Measurements from ENCODE around the gene ARSJ. TPM values are rescaled to one million over a fixed set of nuclear protein-coding genes. Genes with fewer than 3 reads are reported as not detected.

ARSJ gene
- total and polyA plus RNA-seq, 3 experiments from 2014 or later, result 0.37 TPM; not detected in 2

DNA sequence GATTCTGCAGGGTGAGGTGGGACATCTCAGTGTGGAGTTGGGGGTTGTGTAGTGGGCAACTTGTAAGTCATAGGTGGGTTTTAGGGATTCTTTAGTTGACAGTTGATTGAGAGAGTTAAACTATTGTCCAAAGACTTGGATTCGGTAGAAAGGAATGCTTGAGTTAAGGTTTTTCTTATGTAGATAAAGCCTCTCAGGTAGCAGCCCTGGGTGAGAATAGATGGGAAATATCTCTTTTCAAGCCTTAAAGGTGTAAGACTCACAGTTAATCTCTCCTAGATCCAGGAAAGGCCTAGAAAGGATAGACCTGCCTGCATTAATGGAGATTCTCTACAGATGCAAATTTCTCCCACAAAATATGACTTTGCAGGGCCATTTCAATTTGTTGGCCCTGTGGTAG lies 108.4 kb downstream of the ARSJ start:
- Mint-ChIP-seq H3K27me3 (no peaks in the 10 kb centered on the region), H3K9me3 (peaks cover 0 to 4% (median 0%) of the 10 kb centered on the region in 5 donors), H3K4me1 (peaks cover 8 to 12% (median 9%) of the 10 kb centered on the region in 3 donors), H3K27ac (peak overlapping the region in 1 of 8 donors; percentile 23), H3K4me3 (no peak overlapping the region), H3K36me3 (no peaks in the 10 kb centered on the region)
- no peak for DNase-seq
- no peaks in the 10 kb centered on the region for H3K9me3 ChIP-seq (ENCODE audit: low read length)
- H3K4me1 ChIP-seq (ENCODE audit: insufficient read depth, low read length), result no peaks in the 10 kb centered on the region
- H3K27me3 ChIP-seq (ENCODE audit: insufficient read depth, low read length, poor library complexity, severe bottlenecking), result no peaks in the 10 kb centered on the region
- POLR2A ChIA-PET, result no interaction called here
- H3K27ac ChIP-seq (ENCODE audit: low read depth, low read length), result no peak overlapping the region
- H3K4me3 ChIP-seq (ENCODE audit: low read length), result no peak overlapping the region
- CTCF ChIA-PET, result no interaction called here
- H3K36me3 ChIP-seq (ENCODE audit: insufficient read depth, low read length), result no peaks in the 10 kb centered on the region

DNA sequence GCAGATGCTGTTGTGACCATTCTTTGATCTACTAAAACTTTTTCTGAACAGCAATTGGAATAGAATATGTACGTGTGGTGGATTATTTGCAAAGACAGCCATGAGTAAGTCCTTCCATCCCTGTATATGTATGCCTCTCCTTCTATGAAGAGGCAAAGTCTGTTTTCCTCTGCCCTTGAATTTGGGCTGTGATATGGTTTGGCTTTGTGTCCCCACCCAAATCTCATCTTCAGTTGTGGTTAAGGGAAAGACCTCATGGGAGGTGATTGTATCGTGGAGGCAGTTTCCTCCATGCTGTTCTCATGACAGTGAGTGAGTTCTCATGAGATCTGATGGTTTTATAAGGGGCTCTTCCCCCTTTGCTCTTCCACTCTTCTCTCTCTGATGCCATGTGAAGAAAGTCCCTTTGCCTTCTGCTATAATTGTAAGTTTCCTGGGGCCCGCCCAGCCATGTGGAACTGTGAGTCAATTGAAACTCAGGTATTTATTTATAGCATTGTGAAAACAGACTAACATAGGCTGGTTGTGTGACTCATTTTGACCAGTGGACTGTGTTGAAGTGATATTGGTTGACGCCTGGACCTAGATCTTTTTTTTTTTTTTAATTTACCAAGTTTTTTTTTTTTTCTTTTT lies 109.6 kb downstream of the ARSJ start:
- no peaks in the 10 kb centered on the region for H3K27me3 Mint-ChIP-seq
- H3K4me3 ChIP-seq (ENCODE audit: low read length), result no peak overlapping the region
- no peaks in the 10 kb centered on the region for H3K4me1 ChIP-seq (ENCODE audit: insufficient read depth, low read length)
- no peaks in the 10 kb centered on the region for H3K36me3 Mint-ChIP-seq
- no peaks in the 10 kb centered on the region for H3K27me3 ChIP-seq (ENCODE audit: insufficient read depth, low read length, poor library complexity, severe bottlenecking)
- H3K9me3 Mint-ChIP-seq, result peaks cover 0 to 4% (median 0%) of the 10 kb centered on the region in 5 donors
- no peak overlapping the region for H3K27ac ChIP-seq (ENCODE audit: low read depth, low read length)
- ChIA-PET CTCF (no interaction called here), POLR2A (no interaction called here)
- no peak for DNase-seq
- H3K27ac Mint-ChIP-seq, result peak overlapping the region in 1 of 8 donors; percentile 45
- H3K9me3 ChIP-seq (ENCODE audit: low read length), result no peaks in the 10 kb centered on the region
- no peaks in the 10 kb centered on the region for H3K36me3 ChIP-seq (ENCODE audit: insufficient read depth, low read length)
- peak overlapping the region in 1 of 7 donors; percentile 36 for H3K4me3 Mint-ChIP-seq
- peaks cover 8 to 12% (median 9%) of the 10 kb centered on the region in 3 donors for H3K4me1 Mint-ChIP-seq

DNA sequence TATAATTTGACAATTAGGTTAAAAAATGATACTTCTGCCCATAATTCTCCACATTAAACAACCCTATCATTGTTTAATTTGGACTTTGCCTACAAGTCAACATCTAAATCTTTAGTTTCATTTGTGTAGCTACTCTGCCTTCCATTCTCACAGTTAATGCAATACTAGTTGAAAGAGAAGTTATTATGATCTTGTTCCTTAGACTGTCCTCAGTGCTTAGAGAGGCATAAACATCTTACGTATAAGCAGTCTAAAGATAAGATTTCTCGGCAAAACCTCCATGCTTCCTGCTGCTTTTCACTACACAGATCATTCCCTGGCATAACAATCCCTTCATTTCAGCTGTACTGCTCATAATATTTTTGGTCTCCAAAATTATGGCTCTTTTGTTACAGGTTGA lies 112.8 kb downstream of the ARSJ start:
- no peaks in the 10 kb centered on the region for H3K27me3 Mint-ChIP-seq
- no peak overlapping the region for H3K27ac Mint-ChIP-seq
- Histone ChIP-seq H3K27me3 (ENCODE audit: insufficient read depth, low read length, poor library complexity, severe bottlenecking) (no peaks in the 10 kb centered on the region), H3K36me3 (ENCODE audit: insufficient read depth, low read length) (no peaks in the 10 kb centered on the region), H3K4me1 (ENCODE audit: insufficient read depth, low read length) (no peaks in the 10 kb centered on the region), H3K9me3 (ENCODE audit: low read length) (no peaks in the 10 kb centered on the region), H3K4me3 (ENCODE audit: low read length) (no peak overlapping the region), H3K27ac (ENCODE audit: low read depth, low read length) (no peak overlapping the region)
- DNase-seq, result no peak
- peaks cover 5 to 7% (median 6%) of the 10 kb centered on the region in 3 donors for H3K4me1 Mint-ChIP-seq
- H3K4me3 Mint-ChIP-seq, result no peak overlapping the region
- POLR2A ChIA-PET, result no interaction called here
- H3K9me3 Mint-ChIP-seq, result peaks cover 0 to 2% (median 0%) of the 10 kb centered on the region in 5 donors
- no peaks in the 10 kb centered on the region for H3K36me3 Mint-ChIP-seq
- CTCF ChIA-PET, result no interaction called here

DNA sequence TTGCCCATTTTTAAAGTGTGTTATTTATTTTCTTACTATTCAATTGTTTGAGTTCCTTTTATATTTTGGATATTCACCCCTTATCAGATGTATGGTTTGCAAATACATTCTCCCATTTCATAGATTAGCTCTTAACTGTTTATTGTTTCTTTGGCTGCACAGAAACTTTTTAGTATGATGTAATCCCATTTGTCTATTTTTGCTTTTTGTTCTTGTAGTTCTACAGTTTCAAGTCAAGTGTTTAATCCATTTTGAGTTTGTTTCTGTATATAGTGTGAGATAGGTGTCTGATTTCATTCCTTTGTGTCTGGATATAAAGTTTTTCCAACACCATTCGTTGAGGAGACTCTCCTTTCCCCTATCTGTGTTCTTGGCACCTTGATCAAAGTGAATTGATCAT lies 120.5 kb downstream of the ARSJ start:
- H3K9me3 Mint-ChIP-seq, result peaks cover 0 to 2% (median 0%) of the 10 kb centered on the region in 5 donors
- H3K27me3 Mint-ChIP-seq, result no peaks in the 10 kb centered on the region
- Histone ChIP-seq H3K4me3 (ENCODE audit: low read length) (no peak overlapping the region), H3K9me3 (ENCODE audit: low read length) (no peaks in the 10 kb centered on the region), H3K36me3 (ENCODE audit: insufficient read depth, low read length) (no peaks in the 10 kb centered on the region), H3K27me3 (ENCODE audit: insufficient read depth, low read length, poor library complexity, severe bottlenecking) (no peaks in the 10 kb centered on the region), H3K27ac (ENCODE audit: low read depth, low read length) (no peak overlapping the region), H3K4me1 (ENCODE audit: insufficient read depth, low read length) (no peaks in the 10 kb centered on the region)
- CTCF ChIA-PET, result no interaction called here
- POLR2A ChIA-PET, result no interaction called here
- peaks cover 0 to 3% (median 0%) of the 10 kb centered on the region in 3 donors for H3K36me3 Mint-ChIP-seq
- no peaks in the 10 kb centered on the region for H3K4me1 Mint-ChIP-seq
- no peak overlapping the region for H3K4me3 Mint-ChIP-seq
- no peak overlapping the region for H3K27ac Mint-ChIP-seq
- DNase-seq, result no peak

GRCh38 chr4:113851816-113852215 lies 127.6 kb downstream of the ARSJ start:
- H3K9me3 Mint-ChIP-seq, result peaks cover 0 to 2% (median 1%) of the 10 kb centered on the region in 5 donors
- no peaks in the 10 kb centered on the region for H3K4me1 ChIP-seq (ENCODE audit: insufficient read depth, low read length)
- no peak overlapping the region for H3K4me3 Mint-ChIP-seq
- no peaks in the 10 kb centered on the region for H3K36me3 ChIP-seq (ENCODE audit: insufficient read depth, low read length)
- H3K27me3 Mint-ChIP-seq, result peaks cover 4 to 6% of the 10 kb centered on the region in 2 donors
- ChIA-PET POLR2A (no interaction called here), CTCF (no interaction called here)
- peaks cover 0 to 5% (median 0%) of the 10 kb centered on the region in 3 donors for H3K4me1 Mint-ChIP-seq
- H3K36me3 Mint-ChIP-seq, result peaks cover 0 to 9% (median 3%) of the 10 kb centered on the region in 3 donors
- DNase-seq, result no peak
- no peaks in the 10 kb centered on the region for H3K9me3 ChIP-seq (ENCODE audit: low read length)
- no peak overlapping the region for H3K27ac ChIP-seq (ENCODE audit: low read depth, low read length)
- H3K27me3 ChIP-seq (ENCODE audit: insufficient read depth, low read length, poor library complexity, severe bottlenecking), result no peaks in the 10 kb centered on the region
- H3K27ac Mint-ChIP-seq, result no peak overlapping the region
- H3K4me3 ChIP-seq (ENCODE audit: low read length), result no peak overlapping the region

Other genes with a start within 250 kb of the ARSJ start
- gene CAMK2D, start 217.9 kb downstream of the ARSJ start, total RNA-seq, result 10 to 100 TPM; 56.0 to 57.6 TPM
- 19.6 TPM for gene CAMK2D, start 217.9 kb downstream of the ARSJ start, polyA plus RNA-seq

Data from CD8-positive, alpha-beta memory T cell (primary cell).